HepG2 (cell line): ENCODE measurements around the gene CNTD1. TPM values are rescaled to one million over a fixed set of nuclear protein-coding genes. Genes with fewer than 3 reads are reported as not detected.

Experiments used
- AGO2 ChIP-seq: fragments of 200-400 bp; formaldehyde crosslinking; optimal IDR thresholded peaks from 2 replicates; pipeline ENCODE3; 2017; ENCODE audit warnings: mild to moderate bottlenecking, low read depth, low read length, moderate library complexity
- ATF7 ChIP-seq, 2 experiments: fragments of 450-650 bp in 1 of 2; sonication (generic) in 1 of 2; formaldehyde crosslinking in 1 of 2; IDR thresholded peaks; 2 replicates each; pipeline versions ENCODE4 v1.4.0 to v1.6.1; 2016 to 2020; ENCODE audit warnings: antibody characterized with exemption in 1 of 2, mild to moderate bottlenecking in 1 of 2, missing genetic modification reagents in 1 of 2
- BRCA1 ChIP-seq: sonication (generic); formaldehyde crosslinking; IDR thresholded peaks from 2 replicates; pipeline ENCODE4 v1.4.0; 2020; ENCODE audit warnings: missing genetic modification reagents
- EZH2 ChIP-seq: conservative IDR thresholded peaks from 2 replicates; pipeline ENCODE4 v1.6.1; 2012; ENCODE audit warnings: mild to moderate bottlenecking, low read depth, low read length, moderate library complexity
- MTF2 ChIP-seq: sonication (generic); formaldehyde crosslinking; IDR thresholded peaks from 2 replicates; pipeline ENCODE4 v1.5.0; 2020; ENCODE audit warnings: missing genetic modification reagents, borderline replicate concordance
- NCOA1 ChIP-seq: sonication (generic); formaldehyde crosslinking; IDR thresholded peaks from 2 replicates; pipeline ENCODE4 v1.9.0; 2021; ENCODE audit warnings: missing genetic modification reagents
- ZNF333 ChIP-seq: sonication (generic); formaldehyde crosslinking; IDR thresholded peaks from 2 replicates; pipeline ENCODE4 v1.4.0; 2020; ENCODE audit warnings: mild to moderate bottlenecking, missing genetic modification reagents, borderline replicate concordance
- ZNF460 ChIP-seq: sonication (generic); formaldehyde crosslinking; IDR thresholded peaks from 2 replicates; pipeline ENCODE4 v1.5.1; 2020; ENCODE audit warnings: missing genetic modification reagents, mild to moderate bottlenecking, borderline replicate concordance
- ZNF546 ChIP-seq: sonication (generic); formaldehyde crosslinking; conservative IDR thresholded peaks from 2 replicates; pipeline ENCODE4 v1.8.1; 2023; ENCODE audit warnings: mild to moderate bottlenecking, missing genetic modification reagents
- ZNF563 ChIP-seq: sonication (generic); formaldehyde crosslinking; IDR thresholded peaks from 2 replicates; pipeline ENCODE4 v1.8.0; 2022; ENCODE audit warnings: mild to moderate bottlenecking, moderate library complexity, missing genetic modification reagents
- ZNF7 ChIP-seq: IDR thresholded peaks from 2 replicates; pipeline ENCODE4 v1.6.1; 2016; ENCODE audit warnings: missing biosample characterization, missing genetic modification reagents
- polyA plus RNA-seq, 8 experiments: library from polyadenylated mRNA; depleted of rRNA in 3 of 8; stranded (reverse) in 7 of 8; unstranded in 1 of 8; fragments of >200 nt; fragmentation: Illumina TruSeq in 4 of 8; extraction: Trizol in 4 of 8; gene quantifications; 2 replicates each; pipeline versions ENCODE4 v1.2.1 to v1.2.3, GENCODE V29; 2011 to 2016; ENCODE audit warnings: low read depth in 4 of 8, missing spikeins in 1 of 8, mixed read lengths in 1 of 8; ENCODE audit not compliant: insufficient read depth in 1 of 8
- total RNA-seq, 5 experiments: library from RNA; depleted of rRNA; stranded (reverse); fragments of >200 nt; fragmentation: Illumina TruSeq; extraction: Trizol; gene quantifications; 2 replicates each; pipeline ENCODE4 v1.2.3, GENCODE V29; 2016; ENCODE audit warnings: low read depth in 1 of 5
- TF ChIP-seq, protein P1 (sequence below): sonication (generic); formaldehyde crosslinking; IDR thresholded peaks from 2 replicates; pipeline ENCODE4 v1.4.0; 2020; ENCODE audit warnings: mild to moderate bottlenecking, missing genetic modification reagents, borderline replicate concordance
- TF ChIP-seq, protein P2 (sequence below): sonication (generic); formaldehyde crosslinking; IDR thresholded peaks from 2 replicates; pipeline ENCODE4 v1.4.0; 2020; ENCODE audit warnings: mild to moderate bottlenecking, low read depth, missing genetic modification reagents
- TF ChIP-seq, protein P3 (sequence below): sonication (generic); formaldehyde crosslinking; conservative IDR thresholded peaks from 2 replicates; pipeline ENCODE4 v1.4.0; 2020; ENCODE audit warnings: missing genetic modification reagents
- TF ChIP-seq, protein P4 (sequence below): sonication (generic); formaldehyde crosslinking; IDR thresholded peaks from 2 replicates; pipeline ENCODE4 v1.4.0; 2020; ENCODE audit warnings: missing genetic modification reagents
- TF ChIP-seq, protein P5 (sequence below): IDR thresholded peaks from 2 replicates; pipeline ENCODE4 v1.6.1; 2016; ENCODE audit warnings: low read depth, borderline replicate concordance
- TF ChIP-seq, protein P6 (sequence below): sonication (generic); formaldehyde crosslinking; IDR thresholded peaks from 2 replicates; pipeline ENCODE4 v1.4.0; 2020; ENCODE audit warnings: missing genetic modification reagents

The CNTD1 gene
- total and polyA plus RNA-seq, 2 of the 13 experiments (the other 11 are each of a cell fraction or from before 2014, with no cell fraction given) = 0.11 to 0.15 TPM

DNA sequence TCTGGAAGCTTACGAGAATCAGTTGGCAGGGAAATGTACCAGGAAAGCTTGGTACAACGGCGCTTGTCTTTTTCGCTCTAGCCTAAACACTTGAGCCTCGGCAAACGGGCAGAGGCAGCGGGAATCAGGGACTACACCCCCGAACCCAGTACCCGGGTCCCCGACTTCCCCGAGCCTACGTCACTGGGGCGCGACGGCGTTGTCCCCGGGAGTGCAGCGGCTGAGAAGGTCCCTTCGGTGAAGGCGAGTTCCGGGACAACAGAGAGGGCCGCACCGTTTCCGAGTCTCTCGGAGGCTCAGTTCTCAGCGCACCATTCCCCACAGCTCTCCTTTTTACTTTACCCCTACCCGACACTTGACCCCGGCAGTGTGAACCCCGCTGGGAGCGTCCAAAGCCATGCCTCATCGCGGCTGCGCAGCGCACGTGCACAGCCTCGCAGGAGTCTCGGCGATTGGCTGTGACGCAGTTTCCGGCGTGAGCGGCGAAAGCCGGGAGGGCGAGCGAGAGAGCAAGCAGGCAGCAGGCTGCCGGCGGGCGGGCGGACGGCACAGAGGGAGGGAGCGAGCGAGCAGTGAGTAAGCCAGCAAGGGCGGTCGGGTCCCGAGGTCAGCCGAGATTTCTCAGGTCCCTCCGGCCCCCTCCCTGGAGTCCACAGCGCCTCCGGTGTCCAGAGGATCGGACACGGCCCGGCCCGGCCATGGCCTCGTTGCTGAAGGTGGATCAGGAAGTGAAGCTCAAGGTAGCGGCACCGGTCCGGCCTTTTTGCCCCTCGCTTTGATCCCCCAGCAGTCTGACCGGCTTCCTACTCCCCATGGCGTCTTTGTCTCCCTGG, 34.5 kb downstream of the CNTD1 start, which contains the start of gene PSME3 (continued):
- TF ChIP-seq, protein P1, sequence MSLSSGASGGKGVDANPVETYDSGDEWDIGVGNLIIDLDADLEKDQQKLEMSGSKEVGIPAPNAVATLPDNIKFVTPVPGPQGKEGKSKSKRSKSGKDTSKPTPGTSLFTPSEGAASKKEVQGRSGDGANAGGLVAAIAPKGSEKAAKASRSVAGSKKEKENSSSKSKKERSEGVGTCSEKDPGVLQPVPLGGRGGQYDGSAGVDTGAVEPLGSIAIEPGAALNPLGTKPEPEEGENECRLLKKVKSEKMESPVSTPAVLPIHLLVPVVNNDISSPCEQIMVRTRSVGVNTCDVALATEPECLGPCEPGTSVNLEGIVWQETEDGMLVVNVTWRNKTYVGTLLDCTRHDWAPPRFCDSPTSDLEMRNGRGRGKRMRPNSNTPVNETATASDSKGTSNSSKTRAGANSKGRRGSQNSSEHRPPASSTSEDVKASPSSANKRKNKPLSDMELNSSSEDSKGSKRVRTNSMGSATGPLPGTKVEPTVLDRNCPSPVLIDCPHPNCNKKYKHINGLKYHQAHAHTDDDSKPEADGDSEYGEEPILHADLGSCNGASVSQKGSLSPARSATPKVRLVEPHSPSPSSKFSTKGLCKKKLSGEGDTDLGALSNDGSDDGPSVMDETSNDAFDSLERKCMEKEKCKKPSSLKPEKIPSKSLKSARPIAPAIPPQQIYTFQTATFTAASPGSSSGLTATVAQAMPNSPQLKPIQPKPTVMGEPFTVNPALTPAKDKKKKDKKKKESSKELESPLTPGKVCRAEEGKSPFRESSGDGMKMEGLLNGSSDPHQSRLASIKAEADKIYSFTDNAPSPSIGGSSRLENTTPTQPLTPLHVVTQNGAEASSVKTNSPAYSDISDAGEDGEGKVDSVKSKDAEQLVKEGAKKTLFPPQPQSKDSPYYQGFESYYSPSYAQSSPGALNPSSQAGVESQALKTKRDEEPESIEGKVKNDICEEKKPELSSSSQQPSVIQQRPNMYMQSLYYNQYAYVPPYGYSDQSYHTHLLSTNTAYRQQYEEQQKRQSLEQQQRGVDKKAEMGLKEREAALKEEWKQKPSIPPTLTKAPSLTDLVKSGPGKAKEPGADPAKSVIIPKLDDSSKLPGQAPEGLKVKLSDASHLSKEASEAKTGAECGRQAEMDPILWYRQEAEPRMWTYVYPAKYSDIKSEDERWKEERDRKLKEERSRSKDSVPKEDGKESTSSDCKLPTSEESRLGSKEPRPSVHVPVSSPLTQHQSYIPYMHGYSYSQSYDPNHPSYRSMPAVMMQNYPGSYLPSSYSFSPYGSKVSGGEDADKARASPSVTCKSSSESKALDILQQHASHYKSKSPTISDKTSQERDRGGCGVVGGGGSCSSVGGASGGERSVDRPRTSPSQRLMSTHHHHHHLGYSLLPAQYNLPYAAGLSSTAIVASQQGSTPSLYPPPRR (CRISPR knock-in tag) = peak; percentile 82
- TF ChIP-seq ATF7 (IDR thresholded peaks at IDR 0.05) (no peak), ATF7 (CRISPR knock-in tag; IDR thresholded peaks at IDR 0.05) (no peak; the same call in none of the 2 replicates), EZH2 (no peak), MTF2 (CRISPR knock-in tag) (no peak), ZNF7 (CRISPR knock-in tag) (no peak; the same call in 1 of the 2 replicates), ZNF333 (CRISPR knock-in tag) (peak; percentile 99), ZNF563 (CRISPR knock-in tag) (peak; percentile 95), BRCA1 (CRISPR knock-in tag) (peak; percentile 95), NCOA1 (CRISPR knock-in tag) (no peak), ZNF546 (CRISPR knock-in tag) (peak; percentile 81), ZNF460 (CRISPR knock-in tag) (0 out of 2 replicates have a peak, but pooled peaks have one; percentile 30), AGO2 (peak; percentile 79)
- TF ChIP-seq, protein P2, sequence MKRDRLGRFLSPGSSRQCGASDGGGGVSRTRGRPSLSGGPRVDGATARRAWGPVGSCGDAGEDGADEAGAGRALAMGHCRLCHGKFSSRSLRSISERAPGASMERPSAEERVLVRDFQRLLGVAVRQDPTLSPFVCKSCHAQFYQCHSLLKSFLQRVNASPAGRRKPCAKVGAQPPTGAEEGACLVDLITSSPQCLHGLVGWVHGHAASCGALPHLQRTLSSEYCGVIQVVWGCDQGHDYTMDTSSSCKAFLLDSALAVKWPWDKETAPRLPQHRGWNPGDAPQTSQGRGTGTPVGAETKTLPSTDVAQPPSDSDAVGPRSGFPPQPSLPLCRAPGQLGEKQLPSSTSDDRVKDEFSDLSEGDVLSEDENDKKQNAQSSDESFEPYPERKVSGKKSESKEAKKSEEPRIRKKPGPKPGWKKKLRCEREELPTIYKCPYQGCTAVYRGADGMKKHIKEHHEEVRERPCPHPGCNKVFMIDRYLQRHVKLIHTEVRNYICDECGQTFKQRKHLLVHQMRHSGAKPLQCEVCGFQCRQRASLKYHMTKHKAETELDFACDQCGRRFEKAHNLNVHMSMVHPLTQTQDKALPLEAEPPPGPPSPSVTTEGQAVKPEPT = peak; percentile 72; the same call in 1 of the 2 replicates
- TF ChIP-seq, protein P3, sequence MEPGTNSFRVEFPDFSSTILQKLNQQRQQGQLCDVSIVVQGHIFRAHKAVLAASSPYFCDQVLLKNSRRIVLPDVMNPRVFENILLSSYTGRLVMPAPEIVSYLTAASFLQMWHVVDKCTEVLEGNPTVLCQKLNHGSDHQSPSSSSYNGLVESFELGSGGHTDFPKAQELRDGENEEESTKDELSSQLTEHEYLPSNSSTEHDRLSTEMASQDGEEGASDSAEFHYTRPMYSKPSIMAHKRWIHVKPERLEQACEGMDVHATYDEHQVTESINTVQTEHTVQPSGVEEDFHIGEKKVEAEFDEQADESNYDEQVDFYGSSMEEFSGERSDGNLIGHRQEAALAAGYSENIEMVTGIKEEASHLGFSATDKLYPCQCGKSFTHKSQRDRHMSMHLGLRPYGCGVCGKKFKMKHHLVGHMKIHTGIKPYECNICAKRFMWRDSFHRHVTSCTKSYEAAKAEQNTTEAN (CRISPR knock-in tag) = peak; percentile 91
- TF ChIP-seq, protein P4, sequence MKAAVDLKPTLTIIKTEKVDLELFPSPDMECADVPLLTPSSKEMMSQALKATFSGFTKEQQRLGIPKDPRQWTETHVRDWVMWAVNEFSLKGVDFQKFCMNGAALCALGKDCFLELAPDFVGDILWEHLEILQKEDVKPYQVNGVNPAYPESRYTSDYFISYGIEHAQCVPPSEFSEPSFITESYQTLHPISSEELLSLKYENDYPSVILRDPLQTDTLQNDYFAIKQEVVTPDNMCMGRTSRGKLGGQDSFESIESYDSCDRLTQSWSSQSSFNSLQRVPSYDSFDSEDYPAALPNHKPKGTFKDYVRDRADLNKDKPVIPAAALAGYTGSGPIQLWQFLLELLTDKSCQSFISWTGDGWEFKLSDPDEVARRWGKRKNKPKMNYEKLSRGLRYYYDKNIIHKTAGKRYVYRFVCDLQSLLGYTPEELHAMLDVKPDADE (CRISPR knock-in tag) = no peak; the same call in 1 of the 2 replicates
- TF ChIP-seq, protein P5, sequence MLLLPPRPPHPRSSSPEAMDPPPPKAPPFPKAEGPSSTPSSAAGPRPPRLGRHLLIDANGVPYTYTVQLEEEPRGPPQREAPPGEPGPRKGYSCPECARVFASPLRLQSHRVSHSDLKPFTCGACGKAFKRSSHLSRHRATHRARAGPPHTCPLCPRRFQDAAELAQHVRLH (CRISPR knock-in tag) = no peak; the same call in 1 of the 2 replicates
- TF ChIP-seq, protein P6, sequence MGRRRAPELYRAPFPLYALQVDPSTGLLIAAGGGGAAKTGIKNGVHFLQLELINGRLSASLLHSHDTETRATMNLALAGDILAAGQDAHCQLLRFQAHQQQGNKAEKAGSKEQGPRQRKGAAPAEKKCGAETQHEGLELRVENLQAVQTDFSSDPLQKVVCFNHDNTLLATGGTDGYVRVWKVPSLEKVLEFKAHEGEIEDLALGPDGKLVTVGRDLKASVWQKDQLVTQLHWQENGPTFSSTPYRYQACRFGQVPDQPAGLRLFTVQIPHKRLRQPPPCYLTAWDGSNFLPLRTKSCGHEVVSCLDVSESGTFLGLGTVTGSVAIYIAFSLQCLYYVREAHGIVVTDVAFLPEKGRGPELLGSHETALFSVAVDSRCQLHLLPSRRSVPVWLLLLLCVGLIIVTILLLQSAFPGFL (CRISPR knock-in tag) = 0 out of 2 replicates have a peak, but pooled peaks have one; percentile 44
